Measurements from ENCODE around the gene FRMD4A. TPM values are rescaled to one million over a fixed set of nuclear protein-coding genes. Genes with fewer than 3 reads are reported as not detected.

Gene FRMD4A
- total and polyA plus RNA-seq, 10 of the 15 experiments (the other 5 are each of a cell fraction or from before 2014, with no cell fraction given): 17.8 to 75.2 (median 39.1) TPM

DNA sequence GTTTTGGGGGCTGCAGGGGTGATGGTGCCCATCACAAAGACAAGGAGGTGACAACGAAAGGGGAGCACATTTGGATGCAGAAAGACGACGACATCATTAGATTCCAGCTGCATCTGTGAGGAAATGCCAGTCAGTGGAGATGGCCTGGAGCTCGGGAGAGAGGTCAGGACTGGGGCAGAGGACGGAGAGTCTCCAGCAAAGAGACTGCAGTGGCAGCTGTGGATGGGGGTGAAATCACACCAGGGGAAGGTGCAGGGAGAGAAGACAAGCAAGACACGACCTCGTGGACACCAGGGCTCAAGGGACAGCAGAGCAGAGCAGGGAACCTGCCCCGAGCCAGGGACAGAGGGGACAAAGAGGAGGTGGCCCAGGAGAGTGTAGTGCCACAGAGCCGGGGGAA is 540.5 kb downstream of the FRMD4A start:
- DNase-seq (ENCODE audit: low read depth, low spot score): no peak
- no peak for ATAC-seq
- Histone ChIP-seq H3K9ac (ENCODE audit: control insufficient read depth, insufficient read depth, low read length) (no peak overlapping the region), H3K4me3 (no peak overlapping the region), H3K79me2 (ENCODE audit: control insufficient read depth, insufficient read depth, low read length) (no peaks in the 10 kb centered on the region), H3K9me3 (replicated peaks; ENCODE audit: control insufficient read depth, insufficient read depth, low read length) (no peaks in the 10 kb centered on the region), H3K4me2 (ENCODE audit: control insufficient read depth, insufficient read depth) (no peak overlapping the region), H3K27me3 (replicated peaks in 1 of 2; ENCODE audit: control insufficient read depth in 2 of 2, insufficient read depth in 2 of 2, low read length in 1 of 2) (no peaks in the 10 kb centered on the region), H3K36me3 (ENCODE audit: control insufficient read depth in 2 of 2, insufficient read depth in 2 of 2, low read length in 1 of 2) (peaks cover 0 to 8% of the 10 kb centered on the region in 2 experiments; a peak in 2 of 4 replicates), H3K4me1 (ENCODE audit: control insufficient read depth, insufficient read depth, low read length) (peaks cover 12% of the 10 kb centered on the region), H2AFZ (ENCODE audit: control insufficient read depth, low read depth, low read length) (no peak overlapping the region), H3K27ac (ENCODE audit: control insufficient read depth, insufficient read depth) (no peak overlapping the region), H4K20me1 (ENCODE audit: control insufficient read depth, insufficient read depth) (no peaks in the 10 kb centered on the region)
- FAIRE-seq: no peak
- POLR2A ChIA-PET: no interaction called here
- RAD21 ChIA-PET (ENCODE audit: unreplicated experiment): interaction anchor here (1.0 to 2.1 kb wide), 3 partner anchors 173 to 398 kb away, joined by 3 to 5 read pairs (median 3); no protein-coding TSS in a partner anchor
- intact Hi-C loops (cut with micrococcal nuclease; ENCODE audit: unreplicated experiment): no loop called here
- WGBS (ENCODE audit: insufficient coverage, insufficient replicate concordance, low lambda C conversion rate, missing lambda C conversion rate): 47% methylated on average over 9 of the region's 9 CpGs
- in situ Hi-C loops (cut with MboI): loop anchor here (5.0 kb wide), 1 partner anchor 302 kb away; no protein-coding TSS in a partner anchor
- BruUV-seq (replicated peaks): no TSS peak
- SMC1A ChIA-PET (ENCODE audit: uncharacterized antibody, unreplicated experiment): interaction anchor here (1.3 to 4.2 kb wide), 4 partner anchors 28 to 302 kb away, joined by 3 to 30 read pairs (median 12); no protein-coding TSS in a partner anchor
- CTCF ChIA-PET: interaction anchor here (0.6 to 1.1 kb wide), 2 partner anchors 13 to 301 kb away, joined by 3 read pairs; no protein-coding TSS in a partner anchor
- TF ChIP-seq KLF5 (IDR thresholded peaks at IDR 0.05; ENCODE audit: partially characterized antibody): no peak
- no peak for TF ChIP-seq GABPA (IDR thresholded peaks at IDR 0.05; ENCODE audit: low read depth)
- TF ChIP-seq POU2F2 (IDR thresholded peaks at IDR 0.05; ENCODE audit: borderline replicate concordance, low read depth, low read length): no peak
- TF ChIP-seq, protein P1, sequence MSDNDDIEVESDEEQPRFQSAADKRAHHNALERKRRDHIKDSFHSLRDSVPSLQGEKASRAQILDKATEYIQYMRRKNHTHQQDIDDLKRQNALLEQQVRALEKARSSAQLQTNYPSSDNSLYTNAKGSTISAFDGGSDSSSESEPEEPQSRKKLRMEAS (IDR thresholded peaks at IDR 0.05; ENCODE audit: low read depth, low read length): no peak
- no peak for TF ChIP-seq RB1 (IDR thresholded peaks at IDR 0.05; ENCODE audit: borderline replicate concordance)
- TF ChIP-seq CEBPB (IDR thresholded peaks at IDR 0.05; ENCODE audit: borderline replicate concordance in 1 of 2, low read depth in 2 of 2, low read length in 2 of 2): no peak
- TF ChIP-seq SIN3A (IDR thresholded peaks at IDR 0.05; ENCODE audit: low read depth, low read length): no peak
- TF ChIP-seq, protein P2, sequence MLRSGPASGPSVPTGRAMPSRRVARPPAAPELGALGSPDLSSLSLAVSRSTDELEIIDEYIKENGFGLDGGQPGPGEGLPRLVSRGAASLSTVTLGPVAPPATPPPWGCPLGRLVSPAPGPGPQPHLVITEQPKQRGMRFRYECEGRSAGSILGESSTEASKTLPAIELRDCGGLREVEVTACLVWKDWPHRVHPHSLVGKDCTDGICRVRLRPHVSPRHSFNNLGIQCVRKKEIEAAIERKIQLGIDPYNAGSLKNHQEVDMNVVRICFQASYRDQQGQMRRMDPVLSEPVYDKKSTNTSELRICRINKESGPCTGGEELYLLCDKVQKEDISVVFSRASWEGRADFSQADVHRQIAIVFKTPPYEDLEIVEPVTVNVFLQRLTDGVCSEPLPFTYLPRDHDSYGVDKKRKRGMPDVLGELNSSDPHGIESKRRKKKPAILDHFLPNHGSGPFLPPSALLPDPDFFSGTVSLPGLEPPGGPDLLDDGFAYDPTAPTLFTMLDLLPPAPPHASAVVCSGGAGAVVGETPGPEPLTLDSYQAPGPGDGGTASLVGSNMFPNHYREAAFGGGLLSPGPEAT (IDR thresholded peaks at IDR 0.05; ENCODE audit: low read depth): no peak
- TF ChIP-seq, protein P3, sequence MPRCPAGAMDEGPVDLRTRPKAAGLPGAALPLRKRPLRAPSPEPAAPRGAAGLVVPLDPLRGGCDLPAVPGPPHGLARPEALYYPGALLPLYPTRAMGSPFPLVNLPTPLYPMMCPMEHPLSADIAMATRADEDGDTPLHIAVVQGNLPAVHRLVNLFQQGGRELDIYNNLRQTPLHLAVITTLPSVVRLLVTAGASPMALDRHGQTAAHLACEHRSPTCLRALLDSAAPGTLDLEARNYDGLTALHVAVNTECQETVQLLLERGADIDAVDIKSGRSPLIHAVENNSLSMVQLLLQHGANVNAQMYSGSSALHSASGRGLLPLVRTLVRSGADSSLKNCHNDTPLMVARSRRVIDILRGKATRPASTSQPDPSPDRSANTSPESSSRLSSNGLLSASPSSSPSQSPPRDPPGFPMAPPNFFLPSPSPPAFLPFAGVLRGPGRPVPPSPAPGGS (IDR thresholded peaks at IDR 0.05; ENCODE audit: borderline replicate concordance, insufficient read depth, low read depth, low read length, poor library complexity, severe bottlenecking): no peak
- TF ChIP-seq SMAD5 (IDR thresholded peaks at IDR 0.05; ENCODE audit: low read depth): no peak
- no peak for TF ChIP-seq TCF3 (IDR thresholded peaks at IDR 0.05; ENCODE audit: borderline replicate concordance, insufficient read depth, low read depth, low read length)
- TF ChIP-seq SUPT20H (IDR thresholded peaks at IDR 0.05; ENCODE audit: borderline replicate concordance, control insufficient read depth, low read depth, low read length): no peak
- TF ChIP-seq, protein P4, sequence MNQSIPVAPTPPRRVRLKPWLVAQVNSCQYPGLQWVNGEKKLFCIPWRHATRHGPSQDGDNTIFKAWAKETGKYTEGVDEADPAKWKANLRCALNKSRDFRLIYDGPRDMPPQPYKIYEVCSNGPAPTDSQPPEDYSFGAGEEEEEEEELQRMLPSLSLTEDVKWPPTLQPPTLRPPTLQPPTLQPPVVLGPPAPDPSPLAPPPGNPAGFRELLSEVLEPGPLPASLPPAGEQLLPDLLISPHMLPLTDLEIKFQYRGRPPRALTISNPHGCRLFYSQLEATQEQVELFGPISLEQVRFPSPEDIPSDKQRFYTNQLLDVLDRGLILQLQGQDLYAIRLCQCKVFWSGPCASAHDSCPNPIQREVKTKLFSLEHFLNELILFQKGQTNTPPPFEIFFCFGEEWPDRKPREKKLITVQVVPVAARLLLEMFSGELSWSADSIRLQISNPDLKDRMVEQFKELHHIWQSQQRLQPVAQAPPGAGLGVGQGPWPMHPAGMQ (IDR thresholded peaks at IDR 0.05; ENCODE audit: borderline replicate concordance): no peak
- no peak for TF ChIP-seq FOS (IDR thresholded peaks at IDR 0.05; ENCODE audit: borderline replicate concordance, extremely low read depth, insufficient read length)

Data from GM12878 (cell line).